Activated CD4-positive, CD25-positive, alpha-beta regulatory T cell treated with anti-CD3 and anti-CD28 coated beads, Interleukin-2, amount 50 U/mL, for 72 hours (primary cell): ENCODE results near the gene ZNF221.

Experiments
- DNase-seq: peaks from one replicate; pipeline ENCODE4 v3.0.0; 2021

Gene ZNF221

GRCh38 chr19:43960411-43960810 lies 9.4 kb downstream of the ZNF221 start:
- DNase-seq, result no peak

- no peak for DNase-seq
These were observed 15.2 kb downstream of the ZNF221 start for GRCh38 chr19:43966079-43966694.

GRCh38 chr19:43976732-43977131 lies 25.7 kb downstream of the ZNF221 start:
- DNase-seq, result no peak

- no peak for DNase-seq
These were observed 32.5 kb downstream of the ZNF221 start for GRCh38 chr19:43983544-43983911.

- peak; percentile 72 for DNase-seq
These were observed 33.1 kb downstream of the ZNF221 start, which contains the start of gene ZNF155 for GRCh38 chr19:43983912-43984686. Gene ZNF155, plus strand, starts transcription at chr19:43984188. Its CDS starts 4,356 bp downstream, at chr19:43988544.

- no peak for DNase-seq
These were observed 33.6 kb downstream of the ZNF221 start for GRCh38 chr19:43984687-43985000.

- DNase-seq, result no peak
These were observed 46.7 kb downstream of the ZNF221 start for GRCh38 chr19:43997631-43998290.

GRCh38 chr19:44002212-44002565 lies 51.2 kb downstream of the ZNF221 start:
- DNase-seq, result no peak

- peak; percentile 68 for DNase-seq
These were observed 51.8 kb downstream of the ZNF221 start, which contains the start of gene ZNF230 for GRCh38 chr19:44002566-44003460. Gene ZNF230, plus strand, starts transcription at chr19:44002957. Its CDS starts 4,122 bp downstream, at chr19:44007079.

GRCh38 chr19:44003461-44004009 lies 52.5 kb downstream of the ZNF221 start:
- DNase-seq, result no peak

- no peak for DNase-seq
These were observed 54.9 kb downstream of the ZNF221 start for GRCh38 chr19:44005973-44006372.

GRCh38 chr19:44007473-44007872 lies 56.4 kb downstream of the ZNF221 start:
- no peak for DNase-seq

- no peak for DNase-seq
These were observed 59.4 kb downstream of the ZNF221 start for GRCh38 chr19:44010468-44010867.
